Measurements from ENCODE around the gene UTP14C.

- TF ChIP-seq CTCF (IDR thresholded peaks at IDR 0.05) (no peak), EZH2 (IDR thresholded peaks at IDR 0.05) (no peak)
Measured at GRCh38 chr13:51993713-51994112, 30.8 kb upstream of the UTP14C start.
